Measurements from ENCODE around the gene ZBTB46. TPM values are rescaled to one million over a fixed set of nuclear protein-coding genes. Genes with fewer than 3 reads are reported as not detected.

ZBTB46 gene
- total and polyA plus RNA-seq, 10 donors = 3.6 to 76.5 (median 32.1) TPM

- Histone ChIP-seq H3K4me1 (peaks cover 18 to 63% (median 48%) of the 10 kb centered on the region in 6 donors), H3K27ac (peak overlapping the region in 2 of 8 donors; percentile 5 to 82), H3K4me3 (no peak overlapping the region), H3K9me3 (no peaks in the 10 kb centered on the region), H3K36me3 (no peaks in the 10 kb centered on the region), H3K27me3 (replicated peaks in 1 of 7) (peaks cover 0 to 54% (median 15%) of the 10 kb centered on the region in 7 donors)
- 8 to 23% (median 18%) methylated on average over 9 of the region's 9 CpGs for WGBS, 5 donors
- TF ChIP-seq CTCF (IDR thresholded peaks at IDR 0.05 in 8 of 11, conservative IDR thresholded peaks at IDR 0.05 in 3 of 11) = no peak
- TF ChIP-seq POLR2A (IDR thresholded peaks at IDR 0.05) = no peak
- TF ChIP-seq POLR2AphosphoS5 (IDR thresholded peaks at IDR 0.05) = peak; percentile 26 to 58 (median 45)
- intact Hi-C loops (cut with DNase I; ENCODE audit: low total_unique reads) = no loop called here
- DNase-seq = no peak
Measured at GRCh38 chr20:63842258-63842657, 11.2 kb upstream of the ZBTB46 start.

- H3K36me3 ChIP-seq = no peaks in the 10 kb centered on the region
- DNase-seq = no peak
- no peak for TF ChIP-seq POLR2AphosphoS5 (IDR thresholded peaks at IDR 0.05)
- TF ChIP-seq POLR2A (IDR thresholded peaks at IDR 0.05) = no peak
- TF ChIP-seq CTCF (IDR thresholded peaks at IDR 0.05 in 8 of 11, conservative IDR thresholded peaks at IDR 0.05 in 3 of 11) = no peak
- no peak overlapping the region for H3K4me3 ChIP-seq
- intact Hi-C loops (cut with DNase I; ENCODE audit: low total_unique reads) = no loop called here
- H3K4me1 ChIP-seq = peaks cover 9 to 51% (median 32%) of the 10 kb centered on the region in 6 donors
- peaks cover 0 to 36% (median 8%) of the 10 kb centered on the region in 7 donors for H3K27me3 ChIP-seq (replicated peaks in 1 of 7)
- H3K27ac ChIP-seq = no peak overlapping the region
- H3K9me3 ChIP-seq = no peaks in the 10 kb centered on the region
- 74 to 84% (median 79%) methylated on average over 8 to 11 of the region's 11 CpGs for WGBS, 5 donors
Measured at GRCh38 chr20:63840405-63840828, 9.4 kb upstream of the ZBTB46 start.

- Histone ChIP-seq H3K27me3 (replicated peaks in 1 of 7) (peaks cover 0 to 29% (median 4%) of the 10 kb centered on the region in 7 donors), H3K9me3 (no peaks in the 10 kb centered on the region), H3K4me1 (peaks cover 2 to 51% (median 29%) of the 10 kb centered on the region in 6 donors), H3K27ac (no peak overlapping the region), H3K4me3 (no peak overlapping the region), H3K36me3 (no peaks in the 10 kb centered on the region)
- TF ChIP-seq POLR2A (IDR thresholded peaks at IDR 0.05) = no peak
- TF ChIP-seq CTCF (IDR thresholded peaks at IDR 0.05 in 8 of 11, conservative IDR thresholded peaks at IDR 0.05 in 3 of 11) = no peak
- no peak for TF ChIP-seq POLR2AphosphoS5 (IDR thresholded peaks at IDR 0.05)
- no peak for DNase-seq
- 83 to 89% (median 88%) methylated on average over 13 of the region's 13 CpGs for WGBS, 5 donors
- intact Hi-C loops (cut with DNase I; ENCODE audit: low total_unique reads) = no loop called here
Measured at GRCh38 chr20:63839620-63840019, 8.6 kb upstream of the ZBTB46 start.

GRCh38 chr20:63837479-63837878 lies 6.4 kb upstream of the ZBTB46 start:
- H3K27me3 ChIP-seq (replicated peaks in 1 of 7) = peaks cover 0 to 29% (median 4%) of the 10 kb centered on the region in 7 donors
- TF ChIP-seq CTCF (IDR thresholded peaks at IDR 0.05 in 8 of 11, conservative IDR thresholded peaks at IDR 0.05 in 3 of 11) (no peak), POLR2A (IDR thresholded peaks at IDR 0.05) (no peak), POLR2AphosphoS5 (IDR thresholded peaks at IDR 0.05) (no peak)
- WGBS, 5 donors = 41 to 66% (median 59%) methylated on average over 8 of the region's 8 CpGs

More at GRCh38 chr20:63837479-63837878, 6.4 kb upstream of the ZBTB46 start:
- Histone ChIP-seq H3K36me3 (no peaks in the 10 kb centered on the region), H3K27ac (peak overlapping the region in 2 of 8 donors; percentile 30 to 37), H3K4me1 (peaks cover 18 to 51% (median 32%) of the 10 kb centered on the region in 6 donors), H3K4me3 (no peak overlapping the region), H3K9me3 (no peaks in the 10 kb centered on the region)
- intact Hi-C loops (cut with DNase I; ENCODE audit: low total_unique reads) = no loop called here
- DNase-seq = no peak

Measured in spleen (tissue), 11 donors.